Measurements from ENCODE around the gene RBM38.
A peak's percentile ranks its signal among the peaks of the same experiment; 100 is the strongest.

RBM38 gene

GRCh38 chr20:57391439-57392301, 474 bp downstream of the RBM38 start:
- DNase-seq (ENCODE audit: low read depth), result no peak

- DNase-seq (ENCODE audit: low read depth), result peak; percentile 65
Measured at GRCh38 chr20:57392512-57393271, 1.5 kb downstream of the RBM38 start.

- no peak for DNase-seq (ENCODE audit: low read depth)
Measured at GRCh38 chr20:57393321-57394120, 2.3 kb downstream of the RBM38 start.

- DNase-seq (ENCODE audit: low read depth), result no peak
Measured at GRCh38 chr20:57394121-57395082, 3.2 kb downstream of the RBM38 start.

- no peak for DNase-seq (ENCODE audit: low read depth)
Measured at GRCh38 chr20:57395111-57395966, 4.1 kb downstream of the RBM38 start.

GRCh38 chr20:57396212-57396983, 5.2 kb downstream of the RBM38 start:
- DNase-seq (ENCODE audit: low read depth), result no peak

- DNase-seq (ENCODE audit: low read depth), result no peak
Measured at GRCh38 chr20:57396984-57397692, 5.9 kb downstream of the RBM38 start.

- no peak for DNase-seq (ENCODE audit: low read depth)
Measured at GRCh38 chr20:57397693-57398108, 6.5 kb downstream of the RBM38 start.

- DNase-seq (ENCODE audit: low read depth), result peak; percentile 79
Measured at GRCh38 chr20:57398231-57398821, 7.1 kb downstream of the RBM38 start.

GRCh38 chr20:57398901-57399535, 7.8 kb downstream of the RBM38 start:
- no peak for DNase-seq (ENCODE audit: low read depth)

- peak; percentile 60 for DNase-seq (ENCODE audit: low read depth)
Measured at GRCh38 chr20:57399587-57400155, 8.5 kb downstream of the RBM38 start.

- no peak for DNase-seq (ENCODE audit: low read depth)
Measured at GRCh38 chr20:57400231-57400701, 9.1 kb downstream of the RBM38 start.

- no peak for DNase-seq (ENCODE audit: low read depth)
Measured at GRCh38 chr20:57400821-57401564, 9.8 kb downstream of the RBM38 start.

GRCh38 chr20:57401565-57401918, 10.3 kb downstream of the RBM38 start:
- DNase-seq (ENCODE audit: low read depth), result no peak

- DNase-seq (ENCODE audit: low read depth), result no peak
Measured at GRCh38 chr20:57402206-57403125, 11.3 kb downstream of the RBM38 start.

- DNase-seq (ENCODE audit: low read depth), result no peak
Measured at GRCh38 chr20:57403216-57403615, 12.0 kb downstream of the RBM38 start.
